Liver (tissue), 3 donors: ENCODE data around the gene TMEM191C.
"Not testable (repeated sequence)": the region's sequence is repeated elsewhere in the genome, so short reads cannot be mapped to it uniquely, and the experiment has no call there.

Experiments used
- EGR1 ChIP-seq, 2 donors: IDR thresholded peaks; 2 replicates each; pipeline ENCODE4 v1.6.1; 2016 to 2018; ENCODE audit warnings: antibody characterized with exemption in 2 of 2, low read depth in 2 of 2
- FOXA1 ChIP-seq: IDR thresholded peaks from 2 replicates; pipeline ENCODE4 v1.6.1; 2016; ENCODE audit warnings: antibody characterized with exemption
- GABPA ChIP-seq, 2 donors: IDR thresholded peaks in 1 of 2; conservative IDR thresholded peaks in 1 of 2; 2 replicates each; pipeline ENCODE4 v1.6.1; 2016; ENCODE audit warnings: antibody characterized with exemption in 2 of 2, mild to moderate bottlenecking in 1 of 2, moderate library complexity in 1 of 2
- HNF4A ChIP-seq, 2 donors: conservative IDR thresholded peaks; 2 replicates each; pipeline ENCODE4 v1.6.1; 2016; ENCODE audit warnings: antibody characterized with exemption in 2 of 2, mild to moderate bottlenecking in 2 of 2
- HNF4G ChIP-seq: IDR thresholded peaks from 2 replicates; pipeline ENCODE4 v1.6.1; 2016; ENCODE audit warnings: antibody characterized with exemption
- JUND ChIP-seq, 2 donors: IDR thresholded peaks; 2 replicates each; pipeline ENCODE4 v1.6.1; 2016; ENCODE audit warnings: antibody characterized with exemption in 2 of 2
- RAD21 ChIP-seq, 2 donors: IDR thresholded peaks; 2 replicates each; pipeline ENCODE4 v1.6.1; 2016; ENCODE audit warnings: antibody characterized with exemption in 2 of 2, mild to moderate bottlenecking in 2 of 2
- RXRA ChIP-seq, 2 donors: IDR thresholded peaks; 2 replicates each; pipeline ENCODE4 v1.6.1; 2017 to 2018; ENCODE audit warnings: antibody characterized with exemption in 2 of 2, mild to moderate bottlenecking in 1 of 2
- TAF1 ChIP-seq: conservative IDR thresholded peaks from 2 replicates; pipeline ENCODE4 v1.6.1; 2016; ENCODE audit warnings: antibody characterized with exemption, mild to moderate bottlenecking
- TF ChIP-seq, protein P1 (sequence below): fragments of 150-350 bp; IDR thresholded peaks from 2 replicates; pipeline ENCODE4 v1.5.1; 2017; ENCODE audit warnings: improper control_type of control experiment, low read depth, low read length; ENCODE audit not compliant: missing input control
- TF ChIP-seq, protein P2 (sequence below): IDR thresholded peaks from 2 replicates; pipeline ENCODE4 v1.6.1; 2016; ENCODE audit warnings: antibody characterized with exemption, mild to moderate bottlenecking
- TF ChIP-seq, protein P3 (sequence below): IDR thresholded peaks from 2 replicates; pipeline ENCODE4 v1.6.1; 2016; ENCODE audit warnings: antibody characterized with exemption
- TF ChIP-seq, protein P4 (sequence below): IDR thresholded peaks from 2 replicates; pipeline ENCODE4 v1.6.1; 2016; ENCODE audit warnings: antibody characterized with exemption
- TF ChIP-seq, protein P5 (sequence below): IDR thresholded peaks from 2 replicates; pipeline ENCODE4 v1.6.1; 2016; ENCODE audit warnings: antibody characterized with exemption
- donor health status: healthy.
- donor health status: healthy.

DNA sequence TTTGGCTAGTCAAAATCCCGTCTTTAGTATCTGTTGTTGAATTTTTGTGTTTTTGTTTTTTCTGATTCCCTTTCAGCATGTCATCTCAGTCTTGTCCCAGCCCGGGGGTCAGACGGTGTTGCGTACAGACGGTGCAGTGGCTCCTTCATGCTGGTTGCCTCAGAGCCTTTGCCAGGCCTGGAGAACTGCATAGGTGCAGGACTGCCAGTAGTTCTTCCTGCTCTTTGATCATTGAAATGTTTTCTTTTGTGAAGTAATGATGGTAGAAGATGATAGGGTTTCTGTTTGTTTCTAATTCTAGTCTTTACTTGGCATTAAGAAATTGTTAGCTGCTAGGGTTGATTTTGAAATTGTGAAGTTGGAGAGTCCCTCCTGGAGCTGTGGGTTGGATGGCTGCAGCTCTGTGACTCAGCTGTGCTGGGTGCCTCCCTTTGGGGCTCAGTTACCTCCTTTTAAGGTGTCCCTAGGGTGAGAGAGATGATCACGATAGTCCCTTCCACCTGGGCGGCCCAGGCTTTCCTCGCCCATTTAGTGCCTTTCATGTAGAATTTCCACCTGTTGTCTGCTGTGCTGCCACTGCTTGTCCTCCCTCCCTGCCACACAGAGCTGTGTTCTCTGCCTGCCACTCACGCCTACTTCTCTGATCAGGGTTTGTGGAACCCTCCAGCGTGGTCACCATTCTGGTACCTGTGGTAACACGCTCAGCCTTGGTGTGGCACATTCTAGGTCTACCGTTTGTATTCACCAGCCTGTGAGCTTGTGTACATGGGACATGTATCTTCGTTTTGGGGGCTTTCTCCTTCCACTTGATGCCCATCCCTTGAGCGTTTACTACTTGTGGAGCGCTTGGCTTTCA, 32.6 kb upstream of the TMEM191C start:
- TF ChIP-seq, protein P1, sequence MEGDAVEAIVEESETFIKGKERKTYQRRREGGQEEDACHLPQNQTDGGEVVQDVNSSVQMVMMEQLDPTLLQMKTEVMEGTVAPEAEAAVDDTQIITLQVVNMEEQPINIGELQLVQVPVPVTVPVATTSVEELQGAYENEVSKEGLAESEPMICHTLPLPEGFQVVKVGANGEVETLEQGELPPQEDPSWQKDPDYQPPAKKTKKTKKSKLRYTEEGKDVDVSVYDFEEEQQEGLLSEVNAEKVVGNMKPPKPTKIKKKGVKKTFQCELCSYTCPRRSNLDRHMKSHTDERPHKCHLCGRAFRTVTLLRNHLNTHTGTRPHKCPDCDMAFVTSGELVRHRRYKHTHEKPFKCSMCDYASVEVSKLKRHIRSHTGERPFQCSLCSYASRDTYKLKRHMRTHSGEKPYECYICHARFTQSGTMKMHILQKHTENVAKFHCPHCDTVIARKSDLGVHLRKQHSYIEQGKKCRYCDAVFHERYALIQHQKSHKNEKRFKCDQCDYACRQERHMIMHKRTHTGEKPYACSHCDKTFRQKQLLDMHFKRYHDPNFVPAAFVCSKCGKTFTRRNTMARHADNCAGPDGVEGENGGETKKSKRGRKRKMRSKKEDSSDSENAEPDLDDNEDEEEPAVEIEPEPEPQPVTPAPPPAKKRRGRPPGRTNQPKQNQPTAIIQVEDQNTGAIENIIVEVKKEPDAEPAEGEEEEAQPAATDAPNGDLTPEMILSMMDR = not testable (repeated sequence)
- not testable (repeated sequence) for TF ChIP-seq EGR1 (IDR thresholded peaks at IDR 0.05; ENCODE audit: low read depth in 2 of 2); JUND (IDR thresholded peaks at IDR 0.05); FOXA1; HNF4G; HNF4A (conservative IDR thresholded peaks at IDR 0.05); RAD21 (IDR thresholded peaks at IDR 0.05); RXRA (IDR thresholded peaks at IDR 0.05); GABPA (IDR thresholded peaks at IDR 0.05 in 1 of 2, conservative IDR thresholded peaks at IDR 0.05 in 1 of 2); TAF1
- TF ChIP-seq, protein P2, sequence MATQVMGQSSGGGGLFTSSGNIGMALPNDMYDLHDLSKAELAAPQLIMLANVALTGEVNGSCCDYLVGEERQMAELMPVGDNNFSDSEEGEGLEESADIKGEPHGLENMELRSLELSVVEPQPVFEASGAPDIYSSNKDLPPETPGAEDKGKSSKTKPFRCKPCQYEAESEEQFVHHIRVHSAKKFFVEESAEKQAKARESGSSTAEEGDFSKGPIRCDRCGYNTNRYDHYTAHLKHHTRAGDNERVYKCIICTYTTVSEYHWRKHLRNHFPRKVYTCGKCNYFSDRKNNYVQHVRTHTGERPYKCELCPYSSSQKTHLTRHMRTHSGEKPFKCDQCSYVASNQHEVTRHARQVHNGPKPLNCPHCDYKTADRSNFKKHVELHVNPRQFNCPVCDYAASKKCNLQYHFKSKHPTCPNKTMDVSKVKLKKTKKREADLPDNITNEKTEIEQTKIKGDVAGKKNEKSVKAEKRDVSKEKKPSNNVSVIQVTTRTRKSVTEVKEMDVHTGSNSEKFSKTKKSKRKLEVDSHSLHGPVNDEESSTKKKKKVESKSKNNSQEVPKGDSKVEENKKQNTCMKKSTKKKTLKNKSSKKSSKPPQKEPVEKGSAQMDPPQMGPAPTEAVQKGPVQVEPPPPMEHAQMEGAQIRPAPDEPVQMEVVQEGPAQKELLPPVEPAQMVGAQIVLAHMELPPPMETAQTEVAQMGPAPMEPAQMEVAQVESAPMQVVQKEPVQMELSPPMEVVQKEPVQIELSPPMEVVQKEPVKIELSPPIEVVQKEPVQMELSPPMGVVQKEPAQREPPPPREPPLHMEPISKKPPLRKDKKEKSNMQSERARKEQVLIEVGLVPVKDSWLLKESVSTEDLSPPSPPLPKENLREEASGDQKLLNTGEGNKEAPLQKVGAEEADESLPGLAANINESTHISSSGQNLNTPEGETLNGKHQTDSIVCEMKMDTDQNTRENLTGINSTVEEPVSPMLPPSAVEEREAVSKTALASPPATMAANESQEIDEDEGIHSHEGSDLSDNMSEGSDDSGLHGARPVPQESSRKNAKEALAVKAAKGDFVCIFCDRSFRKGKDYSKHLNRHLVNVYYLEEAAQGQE = not testable (repeated sequence)
- TF ChIP-seq, protein P3, sequence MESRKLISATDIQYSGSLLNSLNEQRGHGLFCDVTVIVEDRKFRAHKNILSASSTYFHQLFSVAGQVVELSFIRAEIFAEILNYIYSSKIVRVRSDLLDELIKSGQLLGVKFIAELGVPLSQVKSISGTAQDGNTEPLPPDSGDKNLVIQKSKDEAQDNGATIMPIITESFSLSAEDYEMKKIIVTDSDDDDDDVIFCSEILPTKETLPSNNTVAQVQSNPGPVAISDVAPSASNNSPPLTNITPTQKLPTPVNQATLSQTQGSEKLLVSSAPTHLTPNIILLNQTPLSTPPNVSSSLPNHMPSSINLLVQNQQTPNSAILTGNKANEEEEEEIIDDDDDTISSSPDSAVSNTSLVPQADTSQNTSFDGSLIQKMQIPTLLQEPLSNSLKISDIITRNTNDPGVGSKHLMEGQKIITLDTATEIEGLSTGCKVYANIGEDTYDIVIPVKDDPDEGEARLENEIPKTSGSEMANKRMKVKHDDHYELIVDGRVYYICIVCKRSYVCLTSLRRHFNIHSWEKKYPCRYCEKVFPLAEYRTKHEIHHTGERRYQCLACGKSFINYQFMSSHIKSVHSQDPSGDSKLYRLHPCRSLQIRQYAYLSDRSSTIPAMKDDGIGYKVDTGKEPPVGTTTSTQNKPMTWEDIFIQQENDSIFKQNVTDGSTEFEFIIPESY = not testable (repeated sequence)
- TF ChIP-seq, protein P4, sequence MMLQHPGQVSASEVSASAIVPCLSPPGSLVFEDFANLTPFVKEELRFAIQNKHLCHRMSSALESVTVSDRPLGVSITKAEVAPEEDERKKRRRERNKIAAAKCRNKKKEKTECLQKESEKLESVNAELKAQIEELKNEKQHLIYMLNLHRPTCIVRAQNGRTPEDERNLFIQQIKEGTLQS = not testable (repeated sequence)
- TF ChIP-seq, protein P5, sequence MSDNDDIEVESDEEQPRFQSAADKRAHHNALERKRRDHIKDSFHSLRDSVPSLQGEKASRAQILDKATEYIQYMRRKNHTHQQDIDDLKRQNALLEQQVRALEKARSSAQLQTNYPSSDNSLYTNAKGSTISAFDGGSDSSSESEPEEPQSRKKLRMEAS = not testable (repeated sequence)
